Cardiac fibroblast (primary cell): ENCODE measurements around the gene KLHL29.

Experiments
- DNase-seq, 2 donors: peaks; one replicate each; pipeline versions ENCODE4 v3.0.0 to v3.0.0-alpha.2; 2010; ENCODE audit warnings: low read depth in 2 of 2
- H3K4me3 ChIP-seq, 2 donors: replicated peaks in 1 of 2; 1 replicate in 1 of 2; 2 replicates in 1 of 2; pipeline ENCODE4 v1.5.1; 2011; ENCODE audit warnings: low read depth in 2 of 2, low read length in 2 of 2, mild to moderate bottlenecking in 2 of 2, moderate library complexity in 1 of 2
- TF ChIP-seq, protein P1 (sequence below): IDR thresholded peaks from one replicate; pipeline ENCODE4 v1.5.1; 2011; ENCODE audit warnings: low read depth, mild to moderate bottlenecking, low read length, inconsistent platforms

The KLHL29 gene

DNA sequence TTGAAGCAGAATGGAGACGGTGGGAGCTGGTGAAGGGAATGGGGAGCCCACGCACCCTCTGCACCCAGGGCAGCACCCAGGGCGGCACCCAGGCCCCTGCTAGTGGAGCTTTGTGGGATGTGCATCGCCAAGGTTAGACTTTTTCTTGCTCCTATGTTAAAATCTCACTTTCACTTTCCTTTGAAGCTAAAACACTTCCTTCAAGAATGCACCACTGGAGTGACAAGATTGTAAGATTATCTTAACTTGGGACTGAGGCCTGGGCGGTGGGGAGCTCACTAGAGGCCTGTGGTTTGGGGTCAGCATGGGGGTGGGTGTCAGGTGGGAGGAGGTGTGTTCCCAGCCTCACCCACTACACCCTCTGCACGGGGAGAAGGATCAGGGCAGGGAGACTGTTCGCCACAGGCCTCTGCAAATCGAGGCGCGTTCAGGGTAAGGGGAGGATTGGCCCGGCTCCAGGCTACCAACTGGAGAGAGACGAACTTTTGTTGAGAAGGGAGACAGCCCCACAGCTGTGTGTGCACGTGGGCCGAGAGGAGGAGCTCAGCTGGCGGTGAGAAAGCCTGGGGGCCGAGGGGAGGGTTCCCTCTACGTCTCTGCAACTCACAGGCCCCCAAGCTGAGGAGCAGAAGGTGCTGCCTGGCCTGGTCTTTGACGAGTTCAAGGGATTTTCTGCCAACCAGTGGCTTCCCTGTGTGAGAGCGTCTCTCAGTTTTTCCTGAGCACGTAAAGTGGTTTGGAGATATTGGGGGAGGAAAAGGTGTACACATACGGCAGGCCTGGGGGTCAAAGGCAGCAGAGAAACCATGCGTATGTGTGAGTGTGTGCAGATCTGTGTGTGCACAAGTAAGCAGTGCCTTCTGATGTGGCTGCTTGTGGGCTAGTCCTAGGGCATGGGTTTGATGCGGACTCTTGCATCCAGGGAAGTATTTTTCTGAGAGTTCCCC is 147.7 kb downstream of the KLHL29 start:
- no peak for DNase-seq
- TF ChIP-seq, protein P1, sequence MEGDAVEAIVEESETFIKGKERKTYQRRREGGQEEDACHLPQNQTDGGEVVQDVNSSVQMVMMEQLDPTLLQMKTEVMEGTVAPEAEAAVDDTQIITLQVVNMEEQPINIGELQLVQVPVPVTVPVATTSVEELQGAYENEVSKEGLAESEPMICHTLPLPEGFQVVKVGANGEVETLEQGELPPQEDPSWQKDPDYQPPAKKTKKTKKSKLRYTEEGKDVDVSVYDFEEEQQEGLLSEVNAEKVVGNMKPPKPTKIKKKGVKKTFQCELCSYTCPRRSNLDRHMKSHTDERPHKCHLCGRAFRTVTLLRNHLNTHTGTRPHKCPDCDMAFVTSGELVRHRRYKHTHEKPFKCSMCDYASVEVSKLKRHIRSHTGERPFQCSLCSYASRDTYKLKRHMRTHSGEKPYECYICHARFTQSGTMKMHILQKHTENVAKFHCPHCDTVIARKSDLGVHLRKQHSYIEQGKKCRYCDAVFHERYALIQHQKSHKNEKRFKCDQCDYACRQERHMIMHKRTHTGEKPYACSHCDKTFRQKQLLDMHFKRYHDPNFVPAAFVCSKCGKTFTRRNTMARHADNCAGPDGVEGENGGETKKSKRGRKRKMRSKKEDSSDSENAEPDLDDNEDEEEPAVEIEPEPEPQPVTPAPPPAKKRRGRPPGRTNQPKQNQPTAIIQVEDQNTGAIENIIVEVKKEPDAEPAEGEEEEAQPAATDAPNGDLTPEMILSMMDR, result no peak
- H3K4me3 ChIP-seq, result no peak overlapping the region

DNA sequence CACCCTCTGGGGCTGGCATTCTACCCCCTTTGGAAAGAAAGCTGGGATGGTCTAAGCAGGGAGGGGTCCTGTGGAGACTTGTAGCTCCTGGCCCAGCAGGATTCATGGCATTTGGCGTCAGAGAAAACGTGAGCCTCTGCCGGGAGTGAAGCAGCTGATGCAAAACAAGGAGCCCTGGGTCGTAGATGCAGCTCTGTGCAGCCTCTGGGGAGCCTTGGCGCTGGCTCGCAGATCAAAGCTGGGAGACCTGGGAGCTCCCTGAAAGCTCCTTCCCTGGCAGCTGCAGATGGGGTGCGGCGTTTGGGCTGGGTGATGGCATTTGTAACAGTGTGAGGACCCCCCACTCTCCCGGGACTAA is 148.3 kb downstream of the KLHL29 start:
- no peak for DNase-seq
- TF ChIP-seq, protein P1, result no peak
- no peak overlapping the region for H3K4me3 ChIP-seq

DNA sequence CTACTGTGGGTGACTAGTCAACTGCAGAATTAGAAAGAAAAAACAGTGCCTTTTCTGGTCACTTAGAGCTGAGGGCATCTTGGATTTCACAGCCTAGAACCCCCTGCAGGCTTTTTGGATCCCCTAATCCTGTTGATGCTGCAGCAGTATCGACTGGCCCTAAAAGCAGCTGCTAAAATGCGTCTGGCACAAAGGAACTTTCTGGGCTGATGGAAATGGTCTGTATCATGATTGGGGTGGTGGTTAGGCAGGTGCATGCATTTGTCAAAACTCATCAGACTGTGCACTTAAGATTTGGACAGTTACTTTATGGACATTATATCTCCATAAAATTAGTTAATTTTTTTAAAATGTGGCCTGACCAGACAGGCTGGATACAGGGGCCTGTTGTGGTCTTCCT is 149.8 kb downstream of the KLHL29 start:
- TF ChIP-seq, protein P1, result no peak
- no peak overlapping the region for H3K4me3 ChIP-seq
- DNase-seq, result no peak

DNA sequence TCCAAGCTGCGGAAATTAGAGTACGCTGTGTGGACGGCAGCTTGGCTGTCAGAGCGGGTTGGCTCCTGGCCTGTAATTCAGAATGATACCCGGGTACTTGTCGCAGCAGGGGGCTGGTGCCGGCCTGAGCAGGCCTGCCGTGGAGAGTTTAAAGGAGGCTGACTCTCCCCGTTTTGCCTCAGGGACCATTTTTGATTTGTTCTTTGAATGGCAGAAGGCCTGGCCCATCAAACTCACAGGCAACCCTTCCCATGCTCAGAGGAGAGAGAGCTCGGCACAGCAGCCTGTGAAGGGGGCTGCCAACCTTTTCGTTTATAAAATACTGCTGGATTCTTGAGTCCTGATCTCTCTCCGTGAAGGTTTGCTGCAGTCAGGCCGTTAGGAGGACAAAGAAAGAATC is 151.3 kb downstream of the KLHL29 start:
- no peak for DNase-seq
- TF ChIP-seq, protein P1, result no peak
- H3K4me3 ChIP-seq, result no peak overlapping the region

DNA sequence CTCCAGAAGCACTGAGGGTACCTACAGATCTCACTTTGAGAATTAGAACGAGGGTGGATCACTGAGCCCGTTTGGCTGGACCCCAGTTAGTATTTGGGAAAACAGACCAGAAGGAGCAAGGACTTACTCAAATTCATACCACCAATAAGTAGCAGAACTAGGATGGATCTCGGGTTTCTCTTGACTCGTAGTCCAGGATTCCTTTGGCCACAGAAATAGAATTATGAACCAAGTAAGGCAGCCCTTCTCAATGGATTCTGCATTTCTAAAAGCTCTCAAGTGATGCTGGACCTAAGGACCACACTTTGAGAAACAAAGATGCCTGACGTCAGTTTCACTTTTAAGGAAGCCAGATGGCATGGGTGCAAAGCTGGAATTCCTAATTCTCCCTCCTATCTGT is 153.0 kb downstream of the KLHL29 start:
- TF ChIP-seq, protein P1, result no peak
- H3K4me3 ChIP-seq, result no peak overlapping the region
- no peak for DNase-seq

DNA sequence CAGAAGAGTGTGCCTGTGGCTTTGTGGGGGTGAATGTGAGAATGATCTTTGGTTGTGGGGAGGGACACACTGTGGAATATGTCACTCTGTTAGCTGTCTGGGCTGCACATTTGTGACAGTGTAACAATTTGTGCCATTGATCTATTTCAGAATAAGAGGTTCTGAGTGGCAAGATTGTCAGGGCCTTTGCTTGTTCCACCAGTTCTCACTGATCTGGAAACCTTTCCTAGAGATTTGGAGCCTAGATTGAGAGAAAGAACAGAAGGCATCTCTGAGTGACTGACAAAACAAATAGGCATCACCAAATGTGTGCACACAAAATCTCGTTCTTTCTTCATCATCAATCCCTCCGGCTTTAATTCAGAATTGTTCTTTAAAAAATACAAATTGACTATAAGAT is 153.6 kb downstream of the KLHL29 start:
- DNase-seq, result no peak
- no peak overlapping the region for H3K4me3 ChIP-seq
- TF ChIP-seq, protein P1, result no peak

DNA sequence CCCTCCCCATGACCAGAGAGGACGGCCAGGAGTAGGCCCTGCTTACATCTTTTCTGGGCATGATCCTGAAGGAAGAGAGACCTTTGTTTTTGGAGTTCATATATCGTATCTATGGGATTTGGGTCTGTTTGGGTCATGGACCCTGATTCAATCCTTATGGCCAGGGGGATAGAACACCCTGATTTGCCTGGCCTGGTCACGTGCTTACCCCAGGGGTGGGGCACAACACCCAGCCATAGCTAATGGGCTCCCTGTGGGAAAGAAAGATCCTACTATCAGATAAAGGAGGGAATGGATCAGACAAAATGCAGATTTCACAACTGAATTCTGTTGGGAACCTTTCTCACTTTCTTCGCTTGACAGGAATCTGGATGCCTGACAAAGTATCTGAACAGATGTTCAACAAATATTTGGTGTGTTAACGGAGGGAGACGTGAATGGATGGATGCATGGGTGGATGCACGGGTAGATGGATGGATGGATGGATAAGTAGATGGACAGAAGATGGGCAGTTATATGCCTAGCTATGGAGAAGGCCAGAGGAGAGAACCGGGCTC is 155.9 kb downstream of the KLHL29 start:
- TF ChIP-seq, protein P1, result no peak
- no peak overlapping the region for H3K4me3 ChIP-seq
- DNase-seq, result no peak
